ENCODE measurements around the gene RBMS3. TPM values are rescaled to one million over a fixed set of nuclear protein-coding genes. Genes with fewer than 3 reads are reported as not detected.

Gene RBMS3
- total RNA-seq, 1 donor: 81.1 TPM

- TF ChIP-seq CTCF (IDR thresholded peaks at IDR 0.05; ENCODE audit: extremely low read depth, low read depth, low read length): no peak
- H3K36me3 ChIP-seq (ENCODE audit: insufficient read depth, low read length): no peaks in the 10 kb centered on the region
- no peak overlapping the region for H3K27ac ChIP-seq (ENCODE audit: low read depth, low read length)
- no peaks in the 10 kb centered on the region for H3K9me3 ChIP-seq (ENCODE audit: low read depth, low read length)
- no peak overlapping the region for H3K4me2 ChIP-seq (ENCODE audit: insufficient read depth, low read length)
- peaks cover 49% of the 10 kb centered on the region for H3K79me2 ChIP-seq (ENCODE audit: insufficient read depth, low read length)
- no peaks in the 10 kb centered on the region for H3K27me3 ChIP-seq (ENCODE audit: insufficient read depth, low read length)
- DNase-seq (ENCODE audit: insufficient read length, low spot score, missing footprints): no peak
- H3K4me1 ChIP-seq (ENCODE audit: insufficient read depth, low read length): peaks cover 15% of the 10 kb centered on the region
- peaks cover 32% of the 10 kb centered on the region for H4K20me1 ChIP-seq (ENCODE audit: insufficient read depth, low read length)
- no peak overlapping the region for H3K4me3 ChIP-seq (ENCODE audit: insufficient read depth, low read length)
- no peak overlapping the region for H2AFZ ChIP-seq (ENCODE audit: low read length)
Measured at GRCh38 chr3:29374226-29374625, 93.4 kb downstream of the RBMS3 start.

- no peak for TF ChIP-seq CTCF (IDR thresholded peaks at IDR 0.05; ENCODE audit: extremely low read depth, low read depth, low read length)
- H4K20me1 ChIP-seq (ENCODE audit: insufficient read depth, low read length): peaks cover 11% of the 10 kb centered on the region
- H3K9me3 ChIP-seq (ENCODE audit: low read depth, low read length): no peaks in the 10 kb centered on the region
- no peak overlapping the region for H3K4me3 ChIP-seq (ENCODE audit: insufficient read depth, low read length)
- no peaks in the 10 kb centered on the region for H3K27me3 ChIP-seq (ENCODE audit: insufficient read depth, low read length)
- no peak for DNase-seq (ENCODE audit: insufficient read length, low spot score, missing footprints)
- peaks cover 24% of the 10 kb centered on the region for H3K4me1 ChIP-seq (ENCODE audit: insufficient read depth, low read length)
- H2AFZ ChIP-seq (ENCODE audit: low read length): no peak overlapping the region
- no peak overlapping the region for H3K4me2 ChIP-seq (ENCODE audit: insufficient read depth, low read length)
- H3K27ac ChIP-seq (ENCODE audit: low read depth, low read length): no peak overlapping the region
- H3K36me3 ChIP-seq (ENCODE audit: insufficient read depth, low read length): no peaks in the 10 kb centered on the region
- H3K79me2 ChIP-seq (ENCODE audit: insufficient read depth, low read length): peaks cover 40% of the 10 kb centered on the region
Measured at GRCh38 chr3:29379097-29379496, 98.2 kb downstream of the RBMS3 start.

GRCh38 chr3:29381595-29381994 lies 100.7 kb downstream of the RBMS3 start:
- H3K27me3 ChIP-seq (ENCODE audit: insufficient read depth, low read length): no peaks in the 10 kb centered on the region
- no peak overlapping the region for H3K4me2 ChIP-seq (ENCODE audit: insufficient read depth, low read length)
- H3K36me3 ChIP-seq (ENCODE audit: insufficient read depth, low read length): no peaks in the 10 kb centered on the region
- peaks cover 42% of the 10 kb centered on the region for H3K4me1 ChIP-seq (ENCODE audit: insufficient read depth, low read length)
- H3K4me3 ChIP-seq (ENCODE audit: insufficient read depth, low read length): no peak overlapping the region
- H2AFZ ChIP-seq (ENCODE audit: low read length): no peak overlapping the region
- H3K27ac ChIP-seq (ENCODE audit: low read depth, low read length): peak overlapping the region; percentile 55
- no peak for TF ChIP-seq CTCF (IDR thresholded peaks at IDR 0.05; ENCODE audit: extremely low read depth, low read depth, low read length)
- no peak for DNase-seq (ENCODE audit: insufficient read length, low spot score, missing footprints)
- peaks cover 42% of the 10 kb centered on the region for H3K79me2 ChIP-seq (ENCODE audit: insufficient read depth, low read length)
- H3K9me3 ChIP-seq (ENCODE audit: low read depth, low read length): no peaks in the 10 kb centered on the region
- peaks cover 14% of the 10 kb centered on the region for H4K20me1 ChIP-seq (ENCODE audit: insufficient read depth, low read length)

GRCh38 chr3:29382409-29382808 lies 101.5 kb downstream of the RBMS3 start:
- Histone ChIP-seq H3K27ac (ENCODE audit: low read depth, low read length) (peak overlapping the region; percentile 55), H3K4me2 (ENCODE audit: insufficient read depth, low read length) (no peak overlapping the region), H3K79me2 (ENCODE audit: insufficient read depth, low read length) (peaks cover 44% of the 10 kb centered on the region), H3K4me3 (ENCODE audit: insufficient read depth, low read length) (no peak overlapping the region), H4K20me1 (ENCODE audit: insufficient read depth, low read length) (peaks cover 14% of the 10 kb centered on the region), H3K27me3 (ENCODE audit: insufficient read depth, low read length) (no peaks in the 10 kb centered on the region), H2AFZ (ENCODE audit: low read length) (no peak overlapping the region), H3K9me3 (ENCODE audit: low read depth, low read length) (no peaks in the 10 kb centered on the region), H3K4me1 (ENCODE audit: insufficient read depth, low read length) (peaks cover 42% of the 10 kb centered on the region), H3K36me3 (ENCODE audit: insufficient read depth, low read length) (peaks cover 5% of the 10 kb centered on the region)
- peak; percentile 76 for DNase-seq (ENCODE audit: insufficient read length, low spot score, missing footprints)
- no peak for TF ChIP-seq CTCF (IDR thresholded peaks at IDR 0.05; ENCODE audit: extremely low read depth, low read depth, low read length)

Data from osteoblast (primary cell).